D721Med (cell line): ENCODE data around the gene XYLT1.
"Not testable (repeated sequence)": the region's sequence is repeated elsewhere in the genome, so short reads cannot be mapped to it uniquely, and the experiment has no call there.

Source experiments
- DNase-seq: peaks from one replicate; pipeline ENCODE4 v3.0.0; 2011; ENCODE audit warnings: low spot score; ENCODE audit not compliant: insufficient read length
- FAIRE-seq: peaks from 2 replicates; lab custom pipeline; 2011; peaks lifted over from hg19 to GRCh38; lab: Jason Lieb, UNC
- CTCF ChIP-seq: IDR thresholded peaks from 2 replicates; pipeline ENCODE4 v1.5.1; 2012; ENCODE audit warnings: mild to moderate bottlenecking, control low read depth; ENCODE audit not compliant: insufficient read depth; ENCODE audit errors: missing control alignments

Gene XYLT1

GRCh38 chr16:17483351-17483750, 12.6 kb upstream of the XYLT1 start:
- FAIRE-seq (no peak), DNase-seq (no peak)
- TF ChIP-seq CTCF, result no peak

- FAIRE-seq, DNase-seq: not testable (repeated sequence)
Observed at GRCh38 chr16:17482341-17482740, 11.6 kb upstream of the XYLT1 start.

GRCh38 chr16:17481736-17482135, 11.0 kb upstream of the XYLT1 start:
- TF ChIP-seq CTCF, result no peak
- no peak for DNase-seq
- FAIRE-seq, result no peak

GRCh38 chr16:17477260-17477545, 6.4 kb upstream of the XYLT1 start:
- not testable (repeated sequence) for DNase-seq, FAIRE-seq

- DNase-seq (no peak), FAIRE-seq (no peak)
- peak; percentile 63 for TF ChIP-seq CTCF
Observed at GRCh38 chr16:17476414-17477259, 5.9 kb upstream of the XYLT1 start.

GRCh38 chr16:17475104-17475503, 4.3 kb upstream of the XYLT1 start:
- FAIRE-seq, result no peak
- TF ChIP-seq CTCF, result no peak
- no peak for DNase-seq

GRCh38 chr16:17474572-17474971, 3.8 kb upstream of the XYLT1 start:
- TF ChIP-seq CTCF, result no peak
- DNase-seq (no peak), FAIRE-seq (no peak)

- DNase-seq (peak; percentile 45), FAIRE-seq (no peak)
- no peak for TF ChIP-seq CTCF
Observed at GRCh38 chr16:17474037-17474436, 3.3 kb upstream of the XYLT1 start.
